Anterior cingulate cortex (tissue), 58 donors: ENCODE measurements around the gene NKAIN4.

Experiments
- DNase-seq, 58 donors: peaks; one replicate each; lab custom pipeline; 2025; lab: John Stamatoyannopoulos, UW

Gene NKAIN4

GRCh38 chr20:63241272-63241671 lies 13.0 kb downstream of the NKAIN4 start:
- DNase-seq = no peak

- no peak for DNase-seq
Measured at GRCh38 chr20:63240004-63240403, 14.3 kb downstream of the NKAIN4 start.

DNA sequence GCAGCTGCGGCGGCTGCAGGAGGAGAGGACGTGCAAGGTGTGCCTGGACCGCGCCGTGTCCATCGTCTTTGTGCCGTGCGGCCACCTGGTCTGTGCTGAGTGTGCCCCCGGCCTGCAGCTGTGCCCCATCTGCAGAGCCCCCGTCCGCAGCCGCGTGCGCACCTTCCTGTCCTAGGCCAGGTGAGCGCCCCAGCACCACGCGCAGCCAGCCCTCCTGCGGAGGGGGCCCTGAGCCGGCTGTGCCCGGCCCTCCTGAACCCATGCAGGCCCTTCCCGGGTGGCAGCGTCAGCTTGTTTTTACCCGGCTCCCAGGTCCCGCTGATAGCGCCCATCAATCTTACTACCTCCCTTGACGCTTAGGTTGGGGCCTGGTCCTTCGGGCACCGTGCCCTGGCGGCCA lies 14.8 kb downstream of the NKAIN4 start:
- DNase-seq = no peak

DNA sequence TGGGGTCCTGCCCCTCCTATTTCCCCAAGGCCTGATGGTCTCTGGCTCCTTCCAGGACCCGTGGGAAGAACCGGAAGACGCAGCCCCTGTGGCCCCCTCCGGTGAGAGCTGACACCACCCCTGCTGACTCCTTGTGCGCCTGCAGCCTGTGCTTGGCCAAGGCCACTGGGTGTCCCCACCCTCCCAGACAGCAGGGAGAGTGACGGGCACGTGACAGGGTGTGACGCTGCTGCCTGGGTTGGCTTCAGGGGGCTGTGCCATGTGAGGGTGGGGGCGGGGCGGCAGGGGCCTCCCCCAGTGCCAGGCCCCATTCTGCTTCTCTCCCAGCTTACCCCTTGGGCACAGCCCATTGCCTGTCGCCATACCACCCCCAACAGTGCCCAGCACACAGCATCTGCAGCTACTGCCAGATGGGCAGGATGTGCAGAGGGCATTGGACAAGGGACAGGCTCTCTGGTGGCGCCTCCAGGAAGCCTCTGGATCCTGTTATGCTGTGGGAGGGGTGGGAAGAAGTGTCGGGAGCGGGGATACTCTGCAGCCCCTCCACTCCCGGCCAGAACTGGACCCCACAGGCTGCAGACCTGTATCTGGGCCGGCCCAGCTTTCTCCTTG lies 15.6 kb downstream of the NKAIN4 start:
- peak in 30 of 58 donors; percentile 12 to 57 (median 26) for DNase-seq

DNA sequence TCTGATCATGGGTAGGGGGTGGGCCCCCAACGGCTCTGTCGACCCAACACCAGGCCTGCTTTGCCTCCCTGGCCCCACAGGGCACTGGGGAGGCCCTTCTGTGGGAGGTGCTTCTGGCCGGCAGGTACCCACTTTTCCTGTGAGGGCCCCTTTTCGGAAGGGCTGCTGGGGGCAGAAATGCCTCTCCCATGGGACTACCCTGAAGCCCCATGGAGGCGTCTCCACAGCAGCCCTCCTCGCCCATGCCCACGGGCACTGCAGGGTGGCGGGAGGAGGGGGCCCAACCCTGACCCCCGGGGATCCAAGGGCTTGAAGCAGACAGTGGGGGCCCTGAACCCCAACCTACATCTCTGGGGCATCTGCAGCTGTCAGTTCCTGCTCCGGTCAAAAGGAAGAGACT lies 16.2 kb downstream of the NKAIN4 start:
- DNase-seq = no peak

GRCh38 chr20:63236116-63236837 lies 18.0 kb downstream of the NKAIN4 start:
- DNase-seq = no peak

GRCh38 chr20:63235399-63235983 lies 18.8 kb downstream of the NKAIN4 start, which contains the start of gene BIRC7:
TSS of gene BIRC7 (plus strand) at chr20:63235905. CDS start at chr20:63236097, 192 bp downstream.
- no peak for DNase-seq

GRCh38 chr20:63234693-63235398 lies 19.4 kb downstream of the NKAIN4 start:
- no peak for DNase-seq

- DNase-seq = no peak
Measured at GRCh38 chr20:63233924-63234323, 20.3 kb downstream of the NKAIN4 start.

GRCh38 chr20:63233061-63233344 lies 21.3 kb downstream of the NKAIN4 start:
- DNase-seq = no peak

DNA sequence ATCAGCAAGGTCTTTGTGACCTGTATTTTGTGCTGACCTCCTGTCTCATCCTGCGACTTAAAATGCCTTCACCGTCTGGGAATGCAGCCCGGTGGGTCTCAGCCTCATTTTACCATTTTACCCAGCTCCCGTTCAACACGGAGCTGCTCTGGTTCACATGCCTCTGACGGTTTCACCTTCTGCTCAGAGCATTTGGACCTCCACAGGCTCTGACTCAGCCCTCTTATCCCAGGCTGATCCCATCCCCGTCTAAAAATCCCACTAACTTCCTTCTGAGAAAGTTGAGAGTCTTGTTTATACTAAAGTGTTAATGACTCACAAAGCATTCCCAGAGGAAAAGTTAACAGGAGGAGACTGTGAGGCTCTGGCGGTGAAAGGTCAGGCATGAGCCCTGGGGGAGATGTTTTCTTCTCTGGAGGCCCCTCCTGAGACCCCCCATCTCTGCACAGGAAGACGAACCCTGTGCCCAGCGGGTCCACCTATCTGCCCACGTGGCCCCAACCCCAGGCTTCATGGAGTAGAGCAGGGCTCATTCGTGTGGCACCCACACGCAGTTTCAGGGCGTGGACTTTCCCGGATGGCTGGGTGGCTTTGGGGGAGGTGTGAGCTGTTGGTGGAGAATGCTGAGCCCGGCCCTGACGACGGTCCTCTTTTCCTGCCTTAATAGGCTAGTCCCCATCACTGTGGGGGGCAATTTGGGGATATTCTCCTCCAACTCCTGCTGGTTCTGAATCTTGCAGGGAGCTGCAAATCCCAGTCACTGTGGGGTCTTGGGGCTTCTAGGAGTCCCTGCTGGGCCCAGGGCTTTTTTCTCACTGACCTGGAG lies 21.8 kb downstream of the NKAIN4 start:
- DNase-seq = no peak

DNA sequence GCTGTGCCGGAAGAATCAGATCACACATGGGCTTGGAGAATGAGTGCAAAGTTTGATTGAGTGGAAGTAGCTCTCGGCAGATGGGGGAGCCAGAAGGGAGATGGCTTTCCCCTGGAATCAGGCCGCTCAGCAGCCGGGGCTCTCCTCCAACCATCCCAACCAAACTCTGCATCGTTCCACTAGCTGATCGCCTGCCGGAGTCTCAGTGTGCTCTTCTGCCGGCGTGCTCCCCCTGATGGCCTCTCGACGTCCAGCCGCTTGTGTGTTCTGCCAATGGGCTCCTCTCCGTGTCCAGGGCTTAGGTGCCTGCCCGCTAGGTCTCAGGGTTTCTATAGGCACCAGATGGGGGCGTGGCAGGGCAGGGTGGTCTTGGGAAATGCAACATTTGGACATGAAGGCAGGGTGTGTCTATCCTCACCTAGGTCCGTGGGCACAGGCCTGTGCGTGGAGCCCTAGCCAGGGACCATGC lies 23.4 kb downstream of the NKAIN4 start:
- peak in 43 of 58 donors; percentile 12 to 72 (median 37) for DNase-seq

GRCh38 chr20:63228806-63229205 lies 25.5 kb downstream of the NKAIN4 start:
- no peak for DNase-seq

DNA sequence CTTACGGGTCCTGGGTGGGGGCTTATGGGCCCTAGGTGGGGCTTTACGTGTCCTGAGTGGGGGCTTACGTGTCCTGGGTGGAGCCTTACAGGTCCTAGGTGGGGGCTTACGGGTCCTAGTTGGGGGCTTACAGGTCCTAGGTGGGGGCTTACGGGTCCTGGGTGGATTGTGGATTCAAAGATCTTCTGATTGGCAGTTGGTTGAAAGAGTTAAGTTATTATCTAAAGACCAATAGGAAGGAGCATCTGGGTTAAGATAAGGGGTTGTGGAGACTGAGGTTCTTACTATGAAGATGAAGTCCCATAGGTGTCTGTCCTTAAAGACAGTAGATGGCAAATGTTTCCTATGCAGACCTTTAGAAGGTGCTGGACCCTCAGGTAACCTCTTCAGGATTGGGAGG lies 27.0 kb downstream of the NKAIN4 start:
- DNase-seq = no peak

DNA sequence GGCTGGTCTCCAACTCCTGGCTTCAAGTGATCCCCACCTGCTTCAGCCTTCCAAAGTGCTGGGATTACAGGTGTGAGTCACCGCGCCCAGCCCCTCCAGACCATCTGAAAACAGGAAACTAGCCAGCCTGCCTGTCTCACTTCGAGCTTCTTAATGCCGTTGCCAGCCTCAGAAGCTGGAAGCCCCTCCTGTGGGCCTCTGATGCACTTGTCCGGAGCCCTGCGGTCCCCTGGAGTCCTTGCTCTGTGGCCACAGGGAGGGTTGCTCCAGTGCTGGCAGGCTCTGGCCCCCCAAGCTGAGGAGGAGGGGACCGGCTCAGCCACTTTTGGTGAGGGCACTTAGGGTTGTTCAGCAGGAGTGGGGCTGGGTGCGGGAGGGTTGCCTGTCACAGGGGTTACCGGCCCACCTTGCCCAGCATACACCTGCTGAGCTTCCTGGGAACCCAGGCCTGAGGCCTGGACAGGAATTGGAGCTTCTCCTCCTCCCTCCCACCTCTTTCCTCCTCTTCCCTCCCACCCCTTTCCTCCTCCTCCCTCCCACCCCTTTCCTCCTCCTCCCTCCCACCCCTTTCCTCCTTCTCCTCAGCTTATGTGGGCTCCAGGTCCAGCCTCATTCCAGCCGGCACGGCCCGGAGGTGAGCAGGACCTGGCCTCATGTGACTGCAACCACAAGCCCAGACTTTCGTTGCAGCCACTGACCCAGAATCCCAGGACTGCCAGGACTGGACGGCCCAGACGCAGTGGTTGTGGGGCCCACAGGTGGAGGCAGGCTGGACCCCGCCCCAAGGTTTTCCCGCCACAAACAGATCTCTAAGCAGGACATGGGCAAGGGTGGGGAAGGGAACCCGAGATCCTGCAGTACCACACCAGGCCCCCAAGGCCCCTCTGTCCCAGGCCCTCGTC lies 28.0 kb downstream of the NKAIN4 start:
- no peak for DNase-seq

DNA sequence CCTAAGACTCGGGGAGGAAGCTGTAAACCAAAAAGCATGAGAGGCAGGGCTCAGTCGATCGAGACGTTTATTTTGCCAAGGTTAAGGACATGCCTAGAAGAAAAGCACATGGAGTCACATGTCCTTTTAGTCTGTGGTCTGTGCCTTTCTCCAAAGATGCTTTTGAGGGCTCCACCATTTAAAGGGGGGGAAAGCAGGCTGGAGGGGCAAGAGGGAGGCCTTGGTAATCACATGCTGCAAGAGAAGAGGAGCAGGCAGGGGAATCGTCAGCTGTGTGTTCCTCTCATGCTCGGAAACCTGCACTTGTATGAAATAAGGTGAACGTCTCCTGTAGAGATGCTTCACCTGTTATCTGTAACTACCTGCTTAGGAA lies 29.2 kb downstream of the NKAIN4 start:
- DNase-seq = no peak

DNA sequence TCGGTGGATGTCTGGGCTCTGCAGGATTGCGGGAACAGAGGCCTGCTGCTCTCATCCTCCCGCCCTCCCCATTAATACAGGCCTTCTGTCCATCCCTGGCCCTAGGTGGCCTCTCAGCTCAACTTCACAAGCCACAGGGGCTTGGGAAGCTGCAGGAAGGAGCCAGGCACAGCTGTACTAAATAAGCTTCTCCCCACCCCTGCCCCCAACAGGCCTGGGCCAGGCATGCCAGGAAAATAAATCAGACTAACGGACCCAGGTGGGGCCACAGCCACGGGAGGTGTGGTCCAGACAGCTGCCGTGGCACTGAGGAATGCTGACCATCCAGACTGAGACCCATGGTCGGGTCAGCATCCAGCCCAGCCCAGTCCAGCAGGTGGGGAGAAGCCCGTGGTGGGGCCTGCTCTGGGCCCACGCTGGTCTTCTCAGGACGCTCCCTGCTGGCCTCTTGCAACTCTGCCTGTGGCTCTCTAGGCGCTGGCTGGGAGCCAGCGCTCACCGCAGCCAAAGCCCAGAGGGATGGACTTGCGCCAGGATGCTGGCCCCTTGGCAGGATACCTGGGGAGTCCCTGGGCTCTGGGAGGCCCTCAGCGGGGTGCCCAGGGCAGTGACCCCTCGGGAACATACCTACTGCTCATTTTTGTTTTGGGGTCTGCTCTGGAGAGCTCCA lies 29.7 kb downstream of the NKAIN4 start:
- DNase-seq = peak in 10 of 58 donors; percentile 7 to 48 (median 18)

DNA sequence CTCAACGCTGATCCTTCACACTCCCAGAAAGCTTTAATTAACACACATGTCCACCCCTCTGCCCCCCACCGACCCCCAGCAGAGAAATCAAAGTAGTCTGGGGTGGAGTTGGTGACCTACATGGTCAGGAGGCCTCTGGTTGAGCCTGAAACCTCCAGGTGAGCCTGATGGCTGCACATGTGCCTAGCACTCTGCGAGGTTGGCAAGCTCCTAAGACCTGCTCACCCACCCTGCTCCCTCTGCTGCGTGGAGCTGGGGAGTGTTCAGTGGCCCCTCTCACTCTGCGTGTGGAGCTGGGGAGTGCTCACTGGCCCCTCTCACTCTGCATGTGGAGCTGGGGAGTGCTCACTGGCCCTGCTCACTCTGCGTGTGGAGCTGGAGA lies 30.4 kb downstream of the NKAIN4 start:
- DNase-seq = no peak
